ENCODE results near the gene NABP1.

NABP1 gene

DNA sequence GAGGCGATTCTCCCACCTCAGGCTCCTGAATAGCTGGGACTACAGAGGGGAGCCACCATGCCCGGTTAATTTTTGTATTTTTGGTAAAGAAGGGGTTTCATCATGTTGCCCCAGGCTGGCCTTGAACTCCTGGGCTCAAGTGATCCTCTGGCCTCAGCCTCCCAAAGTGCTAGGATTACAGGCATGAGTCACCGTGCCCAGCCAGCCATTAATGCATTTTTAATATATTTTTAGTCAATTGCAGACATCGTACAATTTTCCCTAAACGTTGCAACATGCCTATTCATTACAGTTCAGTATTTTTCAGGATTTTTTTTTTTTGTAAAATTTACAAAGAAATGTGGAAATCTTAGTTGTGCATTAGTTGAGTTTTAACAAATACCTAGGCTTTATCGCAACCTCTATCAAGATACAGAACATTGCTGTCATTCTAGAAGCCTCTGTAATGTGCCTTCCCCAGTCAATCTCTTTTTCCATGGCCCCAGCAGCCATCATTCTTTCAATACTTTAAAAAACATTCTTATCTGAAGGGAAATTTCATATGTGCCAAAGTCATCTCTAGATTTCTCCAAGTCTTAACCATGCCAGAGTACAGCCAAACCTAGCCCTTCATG lies 14.7 kb downstream of the NABP1 start:
- Histone ChIP-seq H3K4me1 (ENCODE audit: control insufficient read depth, insufficient read depth, low read length) (no peaks in the 10 kb centered on the region), H3K27me3 (ENCODE audit: control insufficient read depth, insufficient read depth, low read length, poor library complexity, severe bottlenecking) (no peaks in the 10 kb centered on the region), H3K36me3 (ENCODE audit: control insufficient read depth, insufficient read depth, low read length) (no peaks in the 10 kb centered on the region), H3K27ac (ENCODE audit: insufficient read depth, low read depth, low read length, poor library complexity, severe bottlenecking) (no peak overlapping the region), H3K9me3 (ENCODE audit: control insufficient read depth, low read length) (no peaks in the 10 kb centered on the region), H3K4me3 (ENCODE audit: insufficient read depth, low read depth, low read length) (no peak overlapping the region)
- 83 to 95% methylated on average over 5 to 6 of the region's 6 CpGs for WGBS, 2 experiments

DNA sequence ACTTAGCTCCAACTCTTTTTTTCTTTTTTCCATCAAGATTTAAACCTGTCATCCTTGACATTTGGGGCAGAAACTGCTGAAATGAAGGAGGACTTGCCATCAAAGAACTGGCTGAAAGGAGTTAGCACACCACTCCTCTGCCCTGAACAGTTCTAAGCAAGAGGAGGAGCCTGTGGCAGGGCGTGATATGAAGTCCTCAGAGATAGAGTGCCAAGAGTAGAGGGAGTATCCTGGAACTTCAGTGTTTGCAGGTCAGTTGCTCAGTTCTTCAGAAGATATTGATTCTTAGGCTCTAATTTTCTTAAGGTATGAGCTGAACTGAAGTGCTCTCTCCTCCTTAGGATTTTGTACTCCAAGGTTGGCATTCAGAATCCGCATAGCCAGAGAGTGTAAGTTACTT lies 15.2 kb downstream of the NABP1 start:
- H3K27me3 ChIP-seq (ENCODE audit: control insufficient read depth, insufficient read depth, low read length, poor library complexity, severe bottlenecking): no peaks in the 10 kb centered on the region
- no peaks in the 10 kb centered on the region for H3K36me3 ChIP-seq (ENCODE audit: control insufficient read depth, insufficient read depth, low read length)
- H3K9me3 ChIP-seq (ENCODE audit: control insufficient read depth, low read length): no peaks in the 10 kb centered on the region
- 93 to 100% methylated on average over 2 of the region's 2 CpGs for WGBS, 2 experiments
- H3K4me1 ChIP-seq (ENCODE audit: control insufficient read depth, insufficient read depth, low read length): no peaks in the 10 kb centered on the region
- no peak overlapping the region for H3K27ac ChIP-seq (ENCODE audit: insufficient read depth, low read depth, low read length, poor library complexity, severe bottlenecking)
- H3K4me3 ChIP-seq (ENCODE audit: insufficient read depth, low read depth, low read length): no peak overlapping the region

DNA sequence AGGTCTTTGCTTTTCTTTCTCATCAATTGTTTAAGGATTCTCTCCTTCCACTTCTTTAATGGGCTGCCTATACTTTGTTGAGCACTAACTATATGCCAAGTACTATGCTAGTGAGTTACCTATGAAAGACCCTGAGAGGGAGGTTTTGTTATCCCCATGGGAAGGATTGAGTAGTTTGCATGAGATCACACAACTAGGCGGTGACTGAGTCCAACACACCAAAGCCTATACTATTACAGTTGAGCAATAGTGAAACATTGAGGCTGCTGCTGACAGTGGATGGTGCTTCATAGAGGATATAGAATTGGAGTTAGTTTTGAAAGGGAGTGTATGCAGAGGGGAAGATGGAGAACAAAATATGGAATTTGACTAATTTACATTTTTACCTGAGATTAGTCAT lies 15.8 kb downstream of the NABP1 start:
- Histone ChIP-seq H3K4me1 (ENCODE audit: control insufficient read depth, insufficient read depth, low read length) (no peaks in the 10 kb centered on the region), H3K27me3 (ENCODE audit: control insufficient read depth, insufficient read depth, low read length, poor library complexity, severe bottlenecking) (no peaks in the 10 kb centered on the region), H3K36me3 (ENCODE audit: control insufficient read depth, insufficient read depth, low read length) (no peaks in the 10 kb centered on the region), H3K4me3 (ENCODE audit: insufficient read depth, low read depth, low read length) (no peak overlapping the region), H3K9me3 (ENCODE audit: control insufficient read depth, low read length) (no peaks in the 10 kb centered on the region), H3K27ac (ENCODE audit: insufficient read depth, low read depth, low read length, poor library complexity, severe bottlenecking) (no peak overlapping the region)
- WGBS, 2 experiments: 100% methylated on average over 1 of the region's 1 CpG

- no peaks in the 10 kb centered on the region for H3K36me3 ChIP-seq (ENCODE audit: control insufficient read depth, insufficient read depth, low read length)
- H3K27me3 ChIP-seq (ENCODE audit: control insufficient read depth, insufficient read depth, low read length, poor library complexity, severe bottlenecking): no peaks in the 10 kb centered on the region
- no peaks in the 10 kb centered on the region for H3K9me3 ChIP-seq (ENCODE audit: control insufficient read depth, low read length)
- no peak overlapping the region for H3K27ac ChIP-seq (ENCODE audit: insufficient read depth, low read depth, low read length, poor library complexity, severe bottlenecking)
- H3K4me1 ChIP-seq (ENCODE audit: control insufficient read depth, insufficient read depth, low read length): no peaks in the 10 kb centered on the region
- no peak overlapping the region for H3K4me3 ChIP-seq (ENCODE audit: insufficient read depth, low read depth, low read length)
Observed at GRCh38 chr2:191696001-191696400, 18.1 kb downstream of the NABP1 start.

DNA sequence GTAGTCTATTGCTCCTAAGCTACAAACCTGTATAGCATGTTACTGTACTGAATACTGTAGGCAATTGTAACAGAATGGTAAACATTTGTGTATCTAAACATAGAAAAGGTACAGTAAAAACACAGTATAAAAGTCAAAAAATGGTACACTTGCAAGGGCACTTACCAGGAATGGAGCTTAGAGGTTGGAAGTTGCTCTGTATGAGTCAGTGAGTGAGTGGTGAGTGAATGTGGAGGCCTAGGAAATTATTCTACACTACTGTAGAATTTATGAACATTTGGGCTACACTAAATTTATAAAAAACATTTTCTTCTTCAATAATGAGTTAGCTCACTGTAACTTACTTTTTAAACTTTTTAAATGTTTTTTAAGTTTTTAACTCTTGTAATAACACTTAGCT lies 19.0 kb downstream of the NABP1 start:
- Histone ChIP-seq H3K27me3 (ENCODE audit: control insufficient read depth, insufficient read depth, low read length, poor library complexity, severe bottlenecking) (no peaks in the 10 kb centered on the region), H3K9me3 (ENCODE audit: control insufficient read depth, low read length) (no peaks in the 10 kb centered on the region), H3K4me3 (ENCODE audit: insufficient read depth, low read depth, low read length) (no peak overlapping the region), H3K4me1 (ENCODE audit: control insufficient read depth, insufficient read depth, low read length) (no peaks in the 10 kb centered on the region), H3K27ac (ENCODE audit: insufficient read depth, low read depth, low read length, poor library complexity, severe bottlenecking) (no peak overlapping the region), H3K36me3 (ENCODE audit: control insufficient read depth, insufficient read depth, low read length) (no peaks in the 10 kb centered on the region)

DNA sequence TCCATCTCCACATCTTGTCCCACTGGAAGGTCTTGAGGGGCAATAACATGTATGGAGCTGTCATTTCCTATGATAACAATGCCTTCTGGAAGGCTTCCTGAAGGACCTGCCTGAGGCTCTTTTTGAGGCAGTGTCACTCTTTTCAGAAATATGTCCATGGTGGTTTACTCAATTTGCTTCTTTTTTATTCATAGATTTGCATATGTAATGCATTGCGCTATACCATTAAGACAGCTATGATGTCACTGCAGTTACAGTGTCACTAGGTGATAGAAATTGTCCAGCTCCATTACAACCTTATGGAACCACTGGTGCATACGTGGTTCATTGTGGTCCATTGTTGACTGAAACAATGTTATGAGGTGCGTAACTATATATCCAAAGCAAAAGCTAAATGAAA lies 19.9 kb downstream of the NABP1 start:
- no peaks in the 10 kb centered on the region for H3K36me3 ChIP-seq (ENCODE audit: control insufficient read depth, insufficient read depth, low read length)
- 100% methylated on average over 1 to 2 of the region's 3 CpGs for WGBS, 2 experiments

DNA sequence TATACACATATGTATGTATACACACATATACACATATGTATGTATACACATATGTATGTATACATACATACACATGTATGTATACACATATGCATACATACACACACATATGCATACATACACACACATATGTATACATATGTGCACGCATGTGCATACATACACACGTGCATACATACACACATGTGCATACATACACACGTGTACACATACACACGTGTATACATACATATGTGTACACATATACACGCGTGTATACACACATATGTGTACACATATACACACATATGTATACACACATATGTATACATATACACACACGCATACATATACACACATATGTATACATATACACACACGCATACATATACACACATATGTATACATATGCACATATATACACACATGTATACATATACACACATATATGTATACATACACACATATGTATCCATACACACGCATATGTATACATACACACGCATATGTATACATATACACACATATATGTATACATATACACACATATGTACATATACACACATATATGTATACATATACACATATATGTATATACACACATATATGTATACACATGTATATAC lies 21.5 kb downstream of the NABP1 start:
- no peaks in the 10 kb centered on the region for H3K36me3 ChIP-seq (ENCODE audit: control insufficient read depth, insufficient read depth, low read length)

More for the DNA sequence above, 19.9 kb downstream of the NABP1 start:
- Histone ChIP-seq H3K4me3 (ENCODE audit: insufficient read depth, low read depth, low read length) (no peak overlapping the region), H3K4me1 (ENCODE audit: control insufficient read depth, insufficient read depth, low read length) (no peaks in the 10 kb centered on the region), H3K9me3 (ENCODE audit: control insufficient read depth, low read length) (no peaks in the 10 kb centered on the region), H3K27ac (ENCODE audit: insufficient read depth, low read depth, low read length, poor library complexity, severe bottlenecking) (no peak overlapping the region), H3K27me3 (ENCODE audit: control insufficient read depth, insufficient read depth, low read length, poor library complexity, severe bottlenecking) (no peaks in the 10 kb centered on the region)

DNA sequence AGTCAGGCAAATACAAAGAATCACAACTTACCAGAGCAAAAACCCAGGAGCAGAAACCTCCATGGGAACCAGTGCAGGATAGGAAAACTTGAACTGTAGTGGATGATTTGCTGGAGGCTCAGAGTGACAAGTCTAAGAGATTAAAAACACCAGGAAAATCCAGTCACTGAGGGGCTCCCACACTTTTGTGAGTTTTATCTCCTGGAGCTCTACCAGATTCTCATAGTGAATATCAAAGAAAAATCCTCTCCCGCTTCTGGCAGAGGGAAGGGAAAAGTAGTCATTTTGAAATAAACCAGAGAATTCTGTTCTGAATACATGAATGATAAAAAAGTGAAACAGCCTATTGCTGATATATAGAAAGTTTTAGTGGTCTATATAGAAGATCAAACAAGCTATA lies 23.1 kb downstream of the NABP1 start:
- Histone ChIP-seq H3K27ac (ENCODE audit: insufficient read depth, low read depth, low read length, poor library complexity, severe bottlenecking) (no peak overlapping the region), H3K4me3 (ENCODE audit: insufficient read depth, low read depth, low read length) (no peak overlapping the region), H3K9me3 (ENCODE audit: control insufficient read depth, low read length) (no peaks in the 10 kb centered on the region), H3K27me3 (ENCODE audit: control insufficient read depth, insufficient read depth, low read length, poor library complexity, severe bottlenecking) (no peaks in the 10 kb centered on the region), H3K4me1 (ENCODE audit: control insufficient read depth, insufficient read depth, low read length) (no peaks in the 10 kb centered on the region), H3K36me3 (ENCODE audit: control insufficient read depth, insufficient read depth, low read length) (no peaks in the 10 kb centered on the region)
- 80 to 100% methylated on average over 1 of the region's 1 CpG for WGBS, 2 experiments

More for the DNA sequence above, 21.5 kb downstream of the NABP1 start:
- Histone ChIP-seq H3K4me3 (ENCODE audit: insufficient read depth, low read depth, low read length) (no peak overlapping the region), H3K9me3 (ENCODE audit: control insufficient read depth, low read length) (no peaks in the 10 kb centered on the region), H3K27me3 (ENCODE audit: control insufficient read depth, insufficient read depth, low read length, poor library complexity, severe bottlenecking) (no peaks in the 10 kb centered on the region), H3K27ac (ENCODE audit: insufficient read depth, low read depth, low read length, poor library complexity, severe bottlenecking) (no peak overlapping the region), H3K4me1 (ENCODE audit: control insufficient read depth, insufficient read depth, low read length) (no peaks in the 10 kb centered on the region)
- WGBS, 2 experiments: 80 to 85% methylated on average over 8 to 10 of the region's 10 CpGs

DNA sequence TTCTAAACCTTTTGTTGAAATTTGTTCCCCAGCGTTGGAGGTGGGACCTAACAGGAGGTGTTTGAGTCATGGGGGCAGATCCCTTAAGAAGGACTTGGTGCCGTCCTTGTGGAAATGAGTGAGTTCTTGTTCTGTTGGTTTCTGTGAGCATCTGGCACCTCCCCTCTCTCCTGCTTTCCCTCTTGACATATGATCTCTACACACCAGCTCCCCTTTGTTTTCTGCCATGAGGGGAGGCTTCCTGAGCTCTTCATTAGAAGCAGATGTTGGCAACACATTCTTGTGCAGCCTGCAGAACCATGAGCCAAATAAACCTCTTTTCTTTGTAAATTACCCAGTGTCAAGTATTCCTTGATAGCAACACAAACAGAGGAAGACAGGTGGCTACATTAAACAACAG lies 23.8 kb downstream of the NABP1 start:
- Histone ChIP-seq H3K27ac (ENCODE audit: insufficient read depth, low read depth, low read length, poor library complexity, severe bottlenecking) (no peak overlapping the region), H3K9me3 (ENCODE audit: control insufficient read depth, low read length) (no peaks in the 10 kb centered on the region), H3K4me1 (ENCODE audit: control insufficient read depth, insufficient read depth, low read length) (no peaks in the 10 kb centered on the region), H3K4me3 (ENCODE audit: insufficient read depth, low read depth, low read length) (no peak overlapping the region), H3K27me3 (ENCODE audit: control insufficient read depth, insufficient read depth, low read length, poor library complexity, severe bottlenecking) (no peaks in the 10 kb centered on the region), H3K36me3 (ENCODE audit: control insufficient read depth, insufficient read depth, low read length) (no peaks in the 10 kb centered on the region)
- 81% methylated on average over 2 of the region's 2 CpGs for WGBS, 2 experiments

- Histone ChIP-seq H3K27me3 (ENCODE audit: control insufficient read depth, insufficient read depth, low read length, poor library complexity, severe bottlenecking) (no peaks in the 10 kb centered on the region), H3K4me1 (ENCODE audit: control insufficient read depth, insufficient read depth, low read length) (no peaks in the 10 kb centered on the region), H3K36me3 (ENCODE audit: control insufficient read depth, insufficient read depth, low read length) (no peaks in the 10 kb centered on the region), H3K4me3 (ENCODE audit: insufficient read depth, low read depth, low read length) (no peak overlapping the region), H3K9me3 (ENCODE audit: control insufficient read depth, low read length) (no peaks in the 10 kb centered on the region), H3K27ac (ENCODE audit: insufficient read depth, low read depth, low read length, poor library complexity, severe bottlenecking) (no peak overlapping the region)
- WGBS, 2 experiments: 88 to 93% methylated on average over 7 of the region's 7 CpGs
Observed at GRCh38 chr2:191703079-191703725, 25.3 kb downstream of the NABP1 start.

Data from ectodermal cell (in vitro differentiated cells).